Measurements from ENCODE around the gene EDEM2. TPM values are rescaled to one million over a fixed set of nuclear protein-coding genes. Genes with fewer than 3 reads are reported as not detected.

The EDEM2 gene
- total RNA-seq, 1 experiment from 2014 or later = 28.5 TPM

DNA sequence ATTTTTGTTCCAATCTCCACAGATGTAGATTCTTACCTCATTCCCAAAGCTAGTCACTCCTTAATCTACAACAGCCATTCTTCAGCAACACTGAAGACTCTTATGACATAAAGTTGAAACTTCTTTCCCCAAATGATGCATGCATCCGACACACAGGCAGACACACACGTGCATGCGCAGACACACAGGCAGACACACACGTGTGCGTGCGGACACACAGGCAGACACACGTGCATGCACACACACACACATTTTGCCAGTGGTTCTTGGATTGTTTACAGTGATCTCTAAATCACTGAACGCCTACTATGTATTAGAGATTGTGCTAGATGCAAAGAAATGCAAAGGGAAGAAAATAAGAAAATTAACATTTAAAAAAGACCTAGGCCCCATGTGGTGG is 45.5 kb downstream of the EDEM2 start:
- Histone ChIP-seq H3F3A (ENCODE audit: low read length, unreplicated experiment) (no peaks in the 10 kb centered on the region), H3K9me2 (replicated peaks; ENCODE audit: low read length) (no peaks in the 10 kb centered on the region), H3K36me3 (ENCODE audit: low read depth, low read length) (no peaks in the 10 kb centered on the region), H3K4me1 (ENCODE audit: insufficient read depth, low read length) (no peaks in the 10 kb centered on the region), H3K4me2 (ENCODE audit: low read length) (no peak overlapping the region), H2AFZ (ENCODE audit: low read length) (no peak overlapping the region), H3K27ac (ENCODE audit: low read length) (no peak overlapping the region), H3K79me2 (ENCODE audit: low read length) (no peaks in the 10 kb centered on the region), H3K9ac (ENCODE audit: low read length) (no peak overlapping the region), H3K9me3 (ENCODE audit: low read length) (no peaks in the 10 kb centered on the region), H3K4me3 (ENCODE audit: low read length) (no peak overlapping the region), H4K20me1 (ENCODE audit: low read length) (no peaks in the 10 kb centered on the region), H3K27me3 (ENCODE audit: low read length) (no peaks in the 10 kb centered on the region)
- ChIA-PET POLR2A (ENCODE audit: unreplicated experiment) (no interaction called here), CTCF (no interaction called here)
- TF ChIP-seq EZH2phosphoT487 (IDR thresholded peaks at IDR 0.05; ENCODE audit: borderline replicate concordance, low read length) (no peak), EZH2 (IDR thresholded peaks at IDR 0.05; ENCODE audit: low read length, unreplicated experiment) (no peak)
- TF ChIP-seq, protein P1, sequence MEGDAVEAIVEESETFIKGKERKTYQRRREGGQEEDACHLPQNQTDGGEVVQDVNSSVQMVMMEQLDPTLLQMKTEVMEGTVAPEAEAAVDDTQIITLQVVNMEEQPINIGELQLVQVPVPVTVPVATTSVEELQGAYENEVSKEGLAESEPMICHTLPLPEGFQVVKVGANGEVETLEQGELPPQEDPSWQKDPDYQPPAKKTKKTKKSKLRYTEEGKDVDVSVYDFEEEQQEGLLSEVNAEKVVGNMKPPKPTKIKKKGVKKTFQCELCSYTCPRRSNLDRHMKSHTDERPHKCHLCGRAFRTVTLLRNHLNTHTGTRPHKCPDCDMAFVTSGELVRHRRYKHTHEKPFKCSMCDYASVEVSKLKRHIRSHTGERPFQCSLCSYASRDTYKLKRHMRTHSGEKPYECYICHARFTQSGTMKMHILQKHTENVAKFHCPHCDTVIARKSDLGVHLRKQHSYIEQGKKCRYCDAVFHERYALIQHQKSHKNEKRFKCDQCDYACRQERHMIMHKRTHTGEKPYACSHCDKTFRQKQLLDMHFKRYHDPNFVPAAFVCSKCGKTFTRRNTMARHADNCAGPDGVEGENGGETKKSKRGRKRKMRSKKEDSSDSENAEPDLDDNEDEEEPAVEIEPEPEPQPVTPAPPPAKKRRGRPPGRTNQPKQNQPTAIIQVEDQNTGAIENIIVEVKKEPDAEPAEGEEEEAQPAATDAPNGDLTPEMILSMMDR (conservative IDR thresholded peaks at IDR 0.05; ENCODE audit: low read depth, low read length) = no peak
- DNase-seq (no peak), ATAC-seq (no peak)
- intact Hi-C loops (cut with micrococcal nuclease) = no loop called here
- BruUV-seq (replicated peaks) = no TSS peak

DNA sequence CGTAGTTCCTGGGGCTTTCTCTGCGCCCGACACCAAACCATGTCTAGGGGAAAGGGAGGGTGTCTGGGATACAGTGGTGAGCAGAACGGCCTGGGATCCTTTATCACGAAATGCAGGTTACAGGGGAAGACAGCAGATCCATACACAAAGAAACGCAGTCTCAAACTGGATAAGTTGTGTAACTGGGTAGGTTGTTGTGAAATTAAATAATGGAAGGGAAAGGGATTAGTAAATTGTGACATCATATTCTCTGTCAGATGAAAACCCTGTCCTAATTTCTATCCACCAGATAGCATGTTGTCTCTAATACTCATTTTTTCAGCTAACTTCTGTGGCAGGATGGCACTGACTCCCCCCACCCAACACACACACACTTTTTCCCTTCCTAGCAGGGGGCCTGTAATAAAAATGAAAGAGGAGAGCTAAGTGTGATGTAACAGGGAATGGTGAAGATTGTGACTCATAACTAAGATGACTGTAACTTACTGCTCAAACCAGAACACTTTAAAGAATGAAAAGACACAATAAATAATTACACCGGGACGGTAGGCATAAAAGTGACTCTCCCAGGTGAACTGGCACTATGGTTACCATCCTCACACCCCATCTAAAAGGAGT is 53.8 kb downstream of the EDEM2 start:
- BruUV-seq (replicated peaks) = TSS peak; percentile 90
- H3K9me3 ChIP-seq (ENCODE audit: low read length) = no peaks in the 10 kb centered on the region
- peak overlapping the region; percentile 65 for H3K27ac ChIP-seq (ENCODE audit: low read length)
- no peaks in the 10 kb centered on the region for H3K9me2 ChIP-seq (replicated peaks; ENCODE audit: low read length)
- ChIA-PET CTCF (interaction anchor here (0.6 kb wide), 1 partner anchor 122 kb away, joined by 8 read pairs; no protein-coding TSS in a partner anchor), POLR2A (ENCODE audit: unreplicated experiment) (interaction anchor here (0.6 kb wide), 1 partner anchor 527 kb away, joined by 8 read pairs; no protein-coding TSS in a partner anchor)
- DNase-seq (peak; percentile 59), ATAC-seq (peak; percentile 23)
- peaks cover 6% of the 10 kb centered on the region; the same call in 1 of the 2 replicates for H4K20me1 ChIP-seq (ENCODE audit: low read length)
- no peaks in the 10 kb centered on the region for H3K27me3 ChIP-seq (ENCODE audit: low read length)
- H3K4me2 ChIP-seq (ENCODE audit: low read length) = peak overlapping the region; percentile 98
- peaks cover 20% of the 10 kb centered on the region for H3K4me1 ChIP-seq (ENCODE audit: insufficient read depth, low read length)
- peak overlapping the region; percentile 97 for H2AFZ ChIP-seq (ENCODE audit: low read length)
- TF ChIP-seq, protein P1 (conservative IDR thresholded peaks at IDR 0.05; ENCODE audit: low read depth, low read length) = no peak
- TF ChIP-seq EZH2 (IDR thresholded peaks at IDR 0.05; ENCODE audit: low read length, unreplicated experiment) = no peak
- TF ChIP-seq EZH2phosphoT487 (IDR thresholded peaks at IDR 0.05; ENCODE audit: borderline replicate concordance, low read length) = no peak
- no peaks in the 10 kb centered on the region for H3K36me3 ChIP-seq (ENCODE audit: low read depth, low read length)
- peaks cover 7% of the 10 kb centered on the region for H3F3A ChIP-seq (ENCODE audit: low read length, unreplicated experiment)
- peaks cover 42% of the 10 kb centered on the region for H3K79me2 ChIP-seq (ENCODE audit: low read length)
- H3K4me3 ChIP-seq (ENCODE audit: low read length) = peak overlapping the region; percentile 97
- peak overlapping the region; percentile 92 for H3K9ac ChIP-seq (ENCODE audit: low read length)
- intact Hi-C loops (cut with micrococcal nuclease) = loop anchor here (2.0 to 5.0 kb wide), 2 partner anchors 53 to 221 kb away; partner anchors contain the start of genes EDEM2 and GGT7

Data from PC-3 (cell line).